ENCODE measurements around the gene CYP4F22.
"Not testable (repeated sequence)": the region's sequence is repeated elsewhere in the genome, so short reads cannot be mapped to it uniquely, and the experiment has no call there.

Gene CYP4F22

DNA sequence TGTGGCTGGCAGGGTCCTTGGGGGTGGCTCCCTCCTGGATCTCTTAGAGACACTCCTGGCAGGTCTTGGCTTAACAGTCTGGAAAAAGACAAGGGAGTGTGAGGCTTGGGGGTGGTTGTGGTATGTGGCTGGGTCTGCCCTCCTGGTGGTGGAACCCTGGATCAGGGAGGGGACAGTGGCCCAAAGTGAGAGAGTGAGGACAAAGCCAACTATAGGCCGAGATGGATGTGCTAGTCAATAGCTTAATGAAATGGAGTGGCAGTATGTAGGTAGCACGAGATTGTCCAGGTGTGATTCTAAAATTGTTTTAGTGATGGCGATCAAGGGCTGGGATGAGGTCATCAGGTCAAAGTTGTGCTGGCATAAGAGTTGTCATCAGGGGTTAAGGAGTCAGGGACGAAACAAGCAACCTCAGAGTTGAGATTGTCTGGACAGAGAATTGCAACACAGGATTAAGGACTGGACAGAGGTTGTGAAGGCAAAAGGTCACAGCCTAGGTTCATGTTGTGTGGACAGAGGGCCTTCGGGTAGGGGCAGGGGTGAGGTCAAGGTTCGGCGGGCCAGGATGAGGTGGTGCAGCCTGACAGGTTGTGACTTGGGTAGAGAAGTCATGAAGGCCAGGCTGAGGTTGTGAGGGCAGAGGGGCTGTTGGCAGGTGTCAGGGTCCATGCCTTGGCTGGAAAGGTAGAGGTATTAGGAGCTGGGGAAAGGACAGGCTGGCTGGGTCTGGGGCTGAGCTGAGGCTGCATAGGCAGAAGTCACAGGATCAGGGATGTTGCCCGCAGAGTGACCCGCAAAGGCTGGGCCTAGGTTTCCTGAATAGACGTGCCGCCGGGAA, 39.4 kb upstream of the CYP4F22 start:
- TF ChIP-seq, protein P1, sequence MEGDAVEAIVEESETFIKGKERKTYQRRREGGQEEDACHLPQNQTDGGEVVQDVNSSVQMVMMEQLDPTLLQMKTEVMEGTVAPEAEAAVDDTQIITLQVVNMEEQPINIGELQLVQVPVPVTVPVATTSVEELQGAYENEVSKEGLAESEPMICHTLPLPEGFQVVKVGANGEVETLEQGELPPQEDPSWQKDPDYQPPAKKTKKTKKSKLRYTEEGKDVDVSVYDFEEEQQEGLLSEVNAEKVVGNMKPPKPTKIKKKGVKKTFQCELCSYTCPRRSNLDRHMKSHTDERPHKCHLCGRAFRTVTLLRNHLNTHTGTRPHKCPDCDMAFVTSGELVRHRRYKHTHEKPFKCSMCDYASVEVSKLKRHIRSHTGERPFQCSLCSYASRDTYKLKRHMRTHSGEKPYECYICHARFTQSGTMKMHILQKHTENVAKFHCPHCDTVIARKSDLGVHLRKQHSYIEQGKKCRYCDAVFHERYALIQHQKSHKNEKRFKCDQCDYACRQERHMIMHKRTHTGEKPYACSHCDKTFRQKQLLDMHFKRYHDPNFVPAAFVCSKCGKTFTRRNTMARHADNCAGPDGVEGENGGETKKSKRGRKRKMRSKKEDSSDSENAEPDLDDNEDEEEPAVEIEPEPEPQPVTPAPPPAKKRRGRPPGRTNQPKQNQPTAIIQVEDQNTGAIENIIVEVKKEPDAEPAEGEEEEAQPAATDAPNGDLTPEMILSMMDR (conservative IDR thresholded peaks at IDR 0.05; ENCODE audit: low read length): no peak
- no peak overlapping the region for H3K4me3 ChIP-seq (ENCODE audit: low read length)

DNA sequence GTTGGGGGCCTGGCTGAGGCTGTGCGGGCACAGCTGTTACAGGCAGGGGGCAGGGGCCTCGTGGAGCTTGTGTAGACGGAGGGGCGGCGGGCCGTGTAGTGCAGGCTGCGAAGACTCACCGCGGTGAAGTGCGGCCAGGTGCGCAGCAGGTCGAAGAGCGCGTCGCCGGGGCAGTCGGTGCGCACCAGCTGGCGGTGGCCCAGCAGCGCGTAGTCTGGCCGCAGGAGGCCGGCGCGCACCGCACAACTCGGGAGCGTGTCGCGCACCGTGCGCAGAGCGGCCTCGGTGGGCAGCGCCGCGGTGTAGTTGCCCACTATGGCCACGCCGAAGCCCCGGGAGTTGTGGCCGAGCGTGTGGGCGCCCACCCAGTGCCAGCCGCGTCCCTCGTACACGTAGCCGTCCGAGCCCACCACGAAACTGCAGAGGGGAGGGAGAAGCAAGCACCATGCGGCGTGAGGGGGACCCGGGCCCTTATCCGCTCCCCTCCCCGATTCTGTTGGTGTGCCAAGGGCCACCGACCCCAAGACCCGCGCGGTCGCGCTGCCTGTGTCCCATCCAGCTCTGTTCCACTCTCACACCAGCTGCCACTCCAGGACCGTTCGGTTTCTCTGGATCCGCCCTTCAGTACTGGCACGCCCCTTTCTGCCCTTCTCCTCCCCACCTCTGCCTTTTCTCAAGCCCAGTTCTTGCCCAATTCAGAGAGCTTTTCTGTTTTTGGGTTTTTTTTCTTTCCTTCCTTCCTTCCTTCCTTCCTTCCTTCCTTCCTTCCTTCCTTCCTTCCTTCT, 38.6 kb upstream of the CYP4F22 start:
- H3K4me3 ChIP-seq (ENCODE audit: low read length): no peak overlapping the region
- DNase-seq (ENCODE audit: low read depth): no peak
- TF ChIP-seq, protein P1 (conservative IDR thresholded peaks at IDR 0.05; ENCODE audit: low read length): no peak

More for the DNA sequence above, 39.4 kb upstream of the CYP4F22 start:
- no peak for DNase-seq (ENCODE audit: low read depth)

DNA sequence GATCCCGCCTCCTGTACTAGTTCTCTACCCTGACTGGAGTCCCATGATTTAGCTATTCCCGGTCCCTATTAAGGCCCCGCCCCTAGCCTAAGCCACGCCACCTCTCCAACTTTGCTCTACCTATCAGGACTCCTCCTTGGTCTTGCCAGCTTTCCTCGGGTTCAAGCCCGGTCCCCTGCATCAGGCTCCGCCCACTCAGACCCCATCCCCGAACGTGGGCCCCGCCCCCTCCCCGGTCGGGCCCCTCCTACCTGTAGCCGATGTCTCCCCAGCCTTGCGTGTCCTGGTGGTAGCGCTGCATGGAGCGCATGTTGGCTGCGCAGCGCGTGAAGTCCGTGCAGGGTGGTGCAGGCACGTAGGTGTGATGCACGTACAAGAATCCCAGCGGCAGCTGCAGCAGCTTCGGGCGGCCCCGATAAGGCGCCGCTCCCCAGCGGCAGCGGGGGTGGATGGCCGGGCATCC, 36.7 kb upstream of the CYP4F22 start:
- TF ChIP-seq, protein P1 (conservative IDR thresholded peaks at IDR 0.05; ENCODE audit: low read length): no peak
- DNase-seq (ENCODE audit: low read depth): no peak
- H3K4me3 ChIP-seq (ENCODE audit: low read length): no peak overlapping the region

DNA sequence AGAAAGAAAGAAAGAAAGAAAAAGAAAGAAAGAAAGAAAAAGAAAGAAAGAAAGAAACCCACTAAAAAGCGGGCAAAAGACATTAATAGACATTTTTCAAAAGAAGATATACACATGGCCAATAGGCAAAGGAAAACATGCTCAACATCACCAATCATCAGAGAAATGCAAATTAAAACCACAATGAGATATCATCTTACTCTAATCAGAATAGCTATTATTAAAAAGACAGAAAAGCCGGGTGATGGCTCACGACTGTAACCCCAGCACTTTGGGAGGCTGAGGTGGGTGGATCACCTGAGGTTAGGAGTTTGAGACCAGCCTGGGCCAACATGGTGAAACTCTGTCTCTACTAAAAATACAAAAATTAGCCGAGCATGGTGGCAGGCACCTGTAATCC, 34.5 kb upstream of the CYP4F22 start:
- DNase-seq (ENCODE audit: low read depth); H3K4me3 ChIP-seq (ENCODE audit: low read length): not testable (repeated sequence)

DNA sequence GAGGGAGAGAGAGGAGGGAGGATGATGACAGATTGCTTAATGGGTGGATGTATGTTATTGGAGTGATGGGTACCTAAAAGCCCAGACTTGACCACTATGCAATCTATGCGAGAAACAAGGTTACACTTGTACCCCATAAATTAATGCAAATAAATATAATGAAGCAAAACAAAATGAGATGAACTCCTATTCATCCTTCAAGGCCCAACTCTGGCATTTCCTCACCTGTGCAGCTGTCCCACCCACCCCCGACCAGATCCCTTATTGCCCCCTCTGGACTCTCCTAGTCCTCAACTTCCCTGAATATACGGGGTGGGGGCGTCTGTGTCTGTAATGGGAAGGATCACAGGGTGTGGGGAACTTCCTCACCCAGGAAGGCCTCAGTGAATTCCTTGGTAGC, 33.2 kb upstream of the CYP4F22 start:
- H3K4me3 ChIP-seq (ENCODE audit: low read length): no peak overlapping the region
- TF ChIP-seq, protein P1 (conservative IDR thresholded peaks at IDR 0.05; ENCODE audit: low read length): no peak
- no peak for DNase-seq (ENCODE audit: low read depth)

DNA sequence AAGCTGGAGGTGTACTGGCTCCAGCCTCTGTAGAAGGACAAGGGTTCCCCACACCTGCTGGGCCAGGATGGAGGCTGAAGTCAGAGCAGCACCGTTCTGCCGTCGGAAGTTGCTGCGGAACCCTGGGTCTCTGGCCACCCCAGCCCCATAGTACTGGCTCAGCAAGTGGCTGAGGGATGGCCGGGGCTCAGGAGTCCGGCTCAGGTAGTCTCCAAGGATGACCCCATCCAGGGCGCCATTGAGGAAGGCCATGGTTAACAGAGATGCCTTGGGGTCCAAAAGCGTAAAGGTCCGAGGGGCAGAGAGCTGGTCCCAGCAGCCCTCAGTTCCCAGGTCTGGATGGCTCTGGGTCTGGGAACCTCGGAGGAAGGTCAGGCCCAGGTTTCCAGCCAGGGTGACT, 32.7 kb upstream of the CYP4F22 start:
- TF ChIP-seq, protein P1 (conservative IDR thresholded peaks at IDR 0.05; ENCODE audit: low read length): no peak
- no peak for DNase-seq (ENCODE audit: low read depth)
- no peak overlapping the region for H3K4me3 ChIP-seq (ENCODE audit: low read length)

DNA sequence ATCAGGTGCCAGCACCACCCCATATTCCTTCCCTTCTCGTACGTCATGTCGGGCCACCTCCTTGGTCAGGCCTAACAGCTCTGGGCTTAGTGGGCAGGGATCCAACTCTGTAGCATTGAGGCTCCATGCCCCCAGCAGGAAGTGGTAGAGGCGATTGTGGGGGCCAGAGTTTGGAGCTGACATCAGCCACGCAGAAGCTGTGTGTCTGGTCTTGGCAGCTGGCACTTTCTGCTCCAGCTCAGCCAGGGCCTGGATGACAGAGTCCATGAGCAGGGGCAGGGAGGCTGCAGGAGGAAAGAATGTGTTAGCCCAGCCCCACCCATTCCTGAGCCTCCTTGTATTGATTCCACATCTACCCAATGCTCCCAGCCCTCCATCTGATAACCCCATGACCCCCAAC, 32.0 kb upstream of the CYP4F22 start:
- TF ChIP-seq, protein P1 (conservative IDR thresholded peaks at IDR 0.05; ENCODE audit: low read length): no peak
- H3K4me3 ChIP-seq (ENCODE audit: low read length): no peak overlapping the region
- no peak for DNase-seq (ENCODE audit: low read depth)

All from AG10803 (cell line).